ENCODE measurements around the gene ARHGEF7.

DNA sequence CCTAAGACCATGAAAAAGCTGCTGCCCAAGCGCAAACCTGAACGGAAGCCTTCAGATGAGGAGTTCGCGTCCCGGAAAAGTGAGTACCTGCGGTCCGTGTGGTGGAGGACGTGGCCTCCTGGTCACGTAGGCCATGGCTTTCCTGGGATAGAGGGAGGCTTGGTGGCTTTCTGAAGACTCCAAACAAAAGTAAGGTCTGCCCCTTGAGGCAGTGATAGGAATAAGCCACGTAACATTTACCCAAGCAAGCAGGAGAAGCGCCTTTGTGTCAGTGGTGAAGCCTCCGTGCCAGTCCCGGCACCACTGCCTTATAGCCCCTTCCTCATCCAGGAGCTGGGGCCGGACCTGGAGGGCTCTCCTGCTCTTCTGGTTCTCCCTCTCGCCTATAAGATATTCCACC, 171.1 kb downstream of the ARHGEF7 start:
- TF ChIP-seq, protein P1, sequence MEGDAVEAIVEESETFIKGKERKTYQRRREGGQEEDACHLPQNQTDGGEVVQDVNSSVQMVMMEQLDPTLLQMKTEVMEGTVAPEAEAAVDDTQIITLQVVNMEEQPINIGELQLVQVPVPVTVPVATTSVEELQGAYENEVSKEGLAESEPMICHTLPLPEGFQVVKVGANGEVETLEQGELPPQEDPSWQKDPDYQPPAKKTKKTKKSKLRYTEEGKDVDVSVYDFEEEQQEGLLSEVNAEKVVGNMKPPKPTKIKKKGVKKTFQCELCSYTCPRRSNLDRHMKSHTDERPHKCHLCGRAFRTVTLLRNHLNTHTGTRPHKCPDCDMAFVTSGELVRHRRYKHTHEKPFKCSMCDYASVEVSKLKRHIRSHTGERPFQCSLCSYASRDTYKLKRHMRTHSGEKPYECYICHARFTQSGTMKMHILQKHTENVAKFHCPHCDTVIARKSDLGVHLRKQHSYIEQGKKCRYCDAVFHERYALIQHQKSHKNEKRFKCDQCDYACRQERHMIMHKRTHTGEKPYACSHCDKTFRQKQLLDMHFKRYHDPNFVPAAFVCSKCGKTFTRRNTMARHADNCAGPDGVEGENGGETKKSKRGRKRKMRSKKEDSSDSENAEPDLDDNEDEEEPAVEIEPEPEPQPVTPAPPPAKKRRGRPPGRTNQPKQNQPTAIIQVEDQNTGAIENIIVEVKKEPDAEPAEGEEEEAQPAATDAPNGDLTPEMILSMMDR (IDR thresholded peaks at IDR 0.05), result no peak
- TF ChIP-seq POLR2A (IDR thresholded peaks at IDR 0.05), result no peak

All from thyroid gland (tissue), 4 donors.